ENCODE measurements around the gene EIF3B.
"Not testable (repeated sequence)": the region's sequence is repeated elsewhere in the genome, so short reads cannot be mapped to it uniquely, and the experiment has no call there.

The EIF3B gene

DNA sequence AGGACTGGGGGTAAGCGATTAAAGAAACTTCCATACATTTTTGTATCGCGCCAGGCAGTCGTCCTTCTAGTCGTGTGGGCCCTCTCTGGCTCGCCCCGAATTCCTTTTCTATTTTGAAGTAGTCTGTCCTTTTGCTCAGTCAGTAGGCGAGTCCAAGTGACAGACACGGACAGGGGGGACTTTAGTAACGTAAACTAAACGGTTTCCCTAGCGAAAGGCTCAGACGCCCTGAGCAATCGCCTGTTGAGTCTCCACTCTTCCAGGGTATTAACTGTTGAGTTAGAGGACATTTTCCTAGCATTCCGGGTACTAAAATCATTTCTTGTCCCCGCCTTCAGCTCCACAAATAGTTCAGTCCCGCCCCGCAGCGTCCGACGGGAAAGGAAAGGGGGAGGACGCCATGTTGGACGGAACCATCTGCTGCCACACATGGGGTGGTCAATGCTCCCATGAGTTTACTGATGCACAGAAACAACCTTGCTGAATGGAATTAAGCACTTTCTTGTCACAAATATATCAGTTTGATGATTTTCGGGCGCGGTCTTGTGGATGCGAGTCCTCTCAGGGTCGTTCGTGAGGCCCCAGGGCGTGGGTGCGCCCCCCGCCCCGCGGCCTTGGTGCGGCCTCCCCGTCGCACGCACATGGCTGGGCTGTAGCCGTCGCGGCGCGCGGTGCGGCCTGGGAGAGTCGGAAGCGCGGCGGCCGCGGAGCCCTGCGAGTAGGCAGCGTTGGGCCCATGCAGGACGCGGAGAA lies at the start of gene EIF3B:
Gene EIF3B, plus strand, starts transcription at position 642 of the 753 bp plus-strand sequence. Its CDS starts 95 bp downstream, at position 737.
- peak; percentile 96 for DNase-seq

GRCh38 chr7:2305258-2305657 lies 49.4 kb upstream of the EIF3B start:
- not testable (repeated sequence) for DNase-seq

- no peak for DNase-seq
These were observed 47.9 kb upstream of the EIF3B start for GRCh38 chr7:2306688-2307087.

GRCh38 chr7:2307690-2308107 lies 46.9 kb upstream of the EIF3B start:
- no peak for DNase-seq

GRCh38 chr7:2309889-2310331 lies 44.7 kb upstream of the EIF3B start:
- DNase-seq = no peak

- DNase-seq = no peak
These were observed 42.2 kb upstream of the EIF3B start for GRCh38 chr7:2312267-2312929.

- peak in 1 of 2 experiments; percentile 26 for DNase-seq
These were observed 41.0 kb upstream of the EIF3B start for GRCh38 chr7:2313450-2314208.

DNA sequence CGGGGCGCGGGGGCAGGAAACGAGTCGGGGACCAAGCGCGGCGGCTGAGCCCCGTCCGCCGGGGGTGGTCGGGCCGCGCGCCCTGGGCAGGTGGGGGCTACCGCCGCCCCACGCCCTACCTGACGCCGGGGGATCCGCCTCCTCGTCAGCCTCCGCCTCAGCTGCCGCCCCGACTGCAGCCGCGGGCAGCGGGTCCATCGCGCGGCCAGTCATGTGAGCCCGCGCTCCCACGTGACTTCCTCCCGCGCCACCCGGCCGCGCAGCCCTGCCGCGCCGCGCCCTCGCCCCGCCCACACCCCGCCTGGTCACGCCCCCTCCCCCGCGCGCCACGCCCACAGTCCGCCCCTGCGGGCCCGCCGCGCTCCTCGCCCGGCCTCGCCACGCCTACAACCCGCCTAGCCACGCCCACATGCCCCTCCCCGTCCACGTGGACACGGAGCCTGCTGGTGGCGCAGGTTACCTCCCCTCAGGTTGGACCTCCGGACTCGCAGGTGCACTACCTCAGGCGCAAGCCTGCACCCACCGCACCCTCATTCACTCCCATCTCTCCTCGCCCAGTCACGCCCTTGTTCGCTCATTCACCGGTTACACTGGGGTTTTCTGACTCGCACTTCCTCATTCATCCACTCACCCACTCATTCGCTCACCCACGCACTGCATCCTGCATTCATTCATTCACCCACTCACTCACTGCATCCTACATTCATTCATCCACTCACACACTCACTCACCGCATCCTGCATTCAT lies 40.2 kb upstream of the EIF3B start, which contains the start of gene SNX8:
Gene SNX8, minus strand, starts transcription at position 233 of the 747 bp plus-strand sequence. Its CDS starts 20 bp downstream, at position 213.
- DNase-seq = peak; percentile 91 to 96

GRCh38 chr7:2314956-2315530 lies 39.6 kb upstream of the EIF3B start:
- DNase-seq = not testable (repeated sequence)

GRCh38 chr7:2315787-2316186 lies 38.8 kb upstream of the EIF3B start:
- DNase-seq = no peak

DNA sequence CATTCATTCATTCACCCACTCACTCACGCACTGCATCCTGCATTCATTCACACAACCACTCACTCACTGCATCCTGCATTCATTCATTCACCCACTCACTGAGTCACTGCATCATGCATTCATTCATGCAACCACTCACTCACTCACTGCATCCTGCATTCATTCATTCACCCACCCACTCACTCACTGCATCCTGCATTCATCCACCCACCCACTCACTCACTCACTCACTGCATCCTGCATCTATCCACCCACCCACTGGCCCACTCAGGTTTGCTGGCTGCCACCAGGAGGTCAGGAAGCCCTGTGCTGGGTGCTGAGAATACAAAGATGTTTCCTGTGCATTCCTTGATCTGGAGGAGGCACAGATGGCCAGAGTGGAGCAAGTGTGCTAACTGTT lies 38.0 kb upstream of the EIF3B start:
- no peak for DNase-seq

DNA sequence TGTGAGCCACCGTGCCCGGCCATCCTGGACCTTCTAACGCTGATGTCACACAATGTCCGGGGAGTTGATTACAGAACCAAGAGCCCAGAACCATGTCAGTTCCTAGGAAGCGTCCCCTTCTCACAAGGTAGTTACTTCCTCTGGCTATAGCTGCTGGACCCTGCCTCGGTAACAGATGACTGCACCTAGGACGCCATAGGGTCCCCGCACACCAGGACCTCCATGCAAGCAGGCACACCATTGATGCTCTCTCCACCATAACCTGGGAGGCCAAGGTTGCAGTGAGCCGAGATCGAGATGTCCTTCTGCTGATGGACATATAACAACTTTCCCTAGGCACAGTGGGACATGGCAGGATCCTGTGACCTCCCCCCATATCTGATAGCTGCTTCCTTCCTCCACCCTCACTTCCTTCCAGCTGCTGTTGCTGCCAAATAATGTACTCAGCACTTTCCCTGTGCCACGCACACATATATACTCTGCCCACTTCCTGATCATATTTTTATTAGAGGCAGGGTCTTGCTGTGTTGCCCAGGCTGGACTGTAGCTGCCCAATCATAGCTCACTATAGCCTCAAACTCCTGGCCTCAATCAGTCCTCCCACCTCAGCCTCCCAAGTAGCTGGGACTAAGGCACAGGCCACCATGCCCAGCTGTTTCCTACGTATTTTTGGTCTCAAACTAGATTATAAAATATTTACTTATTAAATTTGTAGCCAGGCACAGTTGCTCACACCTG lies 36.9 kb upstream of the EIF3B start:
- no peak for DNase-seq

DNA sequence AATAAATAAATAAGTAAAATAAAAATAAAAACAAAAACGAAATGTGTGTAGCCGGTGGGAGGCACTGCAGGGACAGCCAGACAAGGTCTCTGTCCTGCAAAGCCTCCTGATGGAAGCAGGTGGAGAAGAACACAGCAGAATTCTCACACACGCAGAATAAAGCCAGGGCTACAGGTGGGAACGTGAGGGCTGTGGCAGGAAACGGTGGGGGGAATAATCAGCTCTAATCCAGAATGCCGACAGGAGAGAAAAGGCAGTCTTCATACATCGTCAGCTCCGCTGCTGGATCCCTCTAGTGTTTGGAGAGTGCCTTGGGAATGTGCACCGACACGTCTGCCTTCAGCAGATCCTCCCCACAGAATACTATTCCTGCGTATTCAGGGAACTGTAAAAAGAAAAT lies 33.6 kb upstream of the EIF3B start:
- no peak for DNase-seq

DNA sequence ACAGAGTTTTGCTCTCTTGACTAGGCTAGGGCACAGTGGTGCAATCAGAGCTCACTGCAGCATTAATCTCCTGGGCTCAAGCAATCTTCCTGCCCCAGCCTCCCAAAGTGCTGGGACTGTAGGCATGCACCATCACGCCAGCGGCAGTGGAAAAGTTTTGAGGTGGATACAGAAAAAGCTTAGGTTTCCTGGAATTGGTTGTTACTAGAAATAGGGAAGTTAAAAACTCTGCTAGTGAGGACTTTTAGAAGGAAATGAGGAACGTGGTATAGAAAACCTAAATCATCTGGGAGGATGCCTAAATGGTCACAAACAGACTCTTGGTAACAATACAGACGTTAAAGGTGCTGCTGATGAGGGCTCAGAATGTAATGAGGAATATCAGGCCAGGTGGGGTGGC lies 29.5 kb upstream of the EIF3B start:
- no peak for DNase-seq

GRCh38 chr7:2326951-2327350 lies 27.7 kb upstream of the EIF3B start:
- DNase-seq = no peak

GRCh38 chr7:2330493-2330892 lies 24.1 kb upstream of the EIF3B start:
- DNase-seq = no peak

DNA sequence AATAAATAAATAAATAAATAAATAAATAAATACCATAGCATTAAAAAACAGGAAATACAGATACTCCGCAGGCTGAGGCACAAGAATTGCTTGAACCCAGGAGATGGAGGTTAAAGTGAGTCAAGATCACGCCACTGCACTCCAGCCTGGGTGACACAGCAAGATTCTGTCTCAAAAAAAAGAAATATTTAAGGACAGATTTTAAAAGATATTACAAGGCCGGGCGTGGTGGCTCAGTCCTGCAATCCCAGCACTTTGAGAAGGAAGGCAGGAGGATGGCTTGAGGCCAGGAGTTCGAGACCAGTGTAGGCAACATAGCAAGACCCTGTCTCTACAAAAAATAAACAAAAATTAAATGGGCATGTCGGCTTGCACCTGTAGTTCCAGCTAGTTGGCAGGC lies 22.9 kb upstream of the EIF3B start:
- DNase-seq = no peak

GRCh38 chr7:2332606-2333231 lies 21.9 kb upstream of the EIF3B start:
- DNase-seq = not testable (repeated sequence)

DNA sequence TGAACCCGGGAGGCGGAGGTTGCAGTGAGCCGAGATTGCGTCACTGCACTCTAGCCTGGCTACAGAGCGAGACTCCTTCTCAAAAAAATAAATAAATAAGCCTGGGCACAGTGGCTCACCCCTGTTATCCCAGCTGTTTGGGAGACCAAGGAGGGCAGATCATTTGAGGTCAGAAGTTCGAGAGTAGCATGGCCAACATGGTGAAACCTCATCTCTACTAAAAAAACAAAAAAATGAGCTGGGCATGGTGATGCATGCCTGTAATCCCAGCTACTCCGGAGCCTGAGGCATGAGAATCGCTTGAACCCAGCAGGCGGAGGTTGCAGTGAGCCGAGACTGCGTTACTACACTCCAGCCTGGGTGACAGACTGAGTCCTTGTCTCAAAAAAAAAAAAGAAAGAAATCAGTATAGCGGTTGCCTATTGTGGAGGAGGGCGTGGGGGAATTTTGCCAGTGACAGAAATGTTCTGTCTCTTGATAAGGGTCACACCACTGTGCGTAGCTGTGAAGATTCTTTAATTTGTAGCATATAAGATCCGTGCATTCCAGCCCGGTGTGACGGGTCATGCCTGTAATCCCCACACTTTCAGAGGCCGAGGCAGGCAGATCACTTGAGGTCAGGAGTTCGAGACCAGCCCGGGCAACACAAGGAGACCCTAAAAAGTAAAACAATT lies 17.9 kb upstream of the EIF3B start:
- no peak for DNase-seq

DNA sequence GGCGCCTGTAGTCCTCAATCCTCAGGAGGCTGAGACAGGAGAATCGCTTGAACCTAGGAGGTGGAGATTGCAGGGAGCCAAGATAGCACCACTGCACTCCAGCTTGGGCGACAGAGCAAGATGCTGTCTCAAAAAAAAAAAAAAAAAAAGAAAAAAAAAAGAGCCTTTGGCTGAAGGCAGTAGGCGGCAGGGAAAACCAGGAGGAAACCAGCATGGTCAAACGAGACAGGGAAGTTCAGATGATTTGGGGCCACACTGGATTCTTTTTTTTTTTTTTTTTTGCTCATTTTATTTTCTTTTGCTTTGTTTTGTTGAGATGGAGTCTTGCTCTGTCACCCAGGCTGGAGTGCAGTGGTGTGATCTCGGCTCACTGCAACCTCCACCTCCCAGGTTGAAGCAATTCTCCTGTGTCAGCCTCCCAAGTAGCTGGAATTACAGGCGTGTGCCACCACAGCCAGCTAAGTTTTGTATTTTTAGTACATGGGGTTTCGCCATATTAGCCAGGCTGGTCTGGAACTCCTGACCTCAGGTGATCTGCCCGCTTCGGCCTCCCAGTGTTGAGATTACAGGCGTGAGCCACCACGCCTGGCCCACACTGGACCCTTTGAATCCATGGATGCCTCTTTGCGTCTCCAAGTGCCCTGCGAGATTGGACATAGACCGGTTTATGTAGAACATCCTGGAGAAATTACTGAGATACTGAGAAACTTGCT lies 7.1 kb upstream of the EIF3B start:
- not testable (repeated sequence) for DNase-seq
